ENCODE data around the gene PACSIN2.

DNA sequence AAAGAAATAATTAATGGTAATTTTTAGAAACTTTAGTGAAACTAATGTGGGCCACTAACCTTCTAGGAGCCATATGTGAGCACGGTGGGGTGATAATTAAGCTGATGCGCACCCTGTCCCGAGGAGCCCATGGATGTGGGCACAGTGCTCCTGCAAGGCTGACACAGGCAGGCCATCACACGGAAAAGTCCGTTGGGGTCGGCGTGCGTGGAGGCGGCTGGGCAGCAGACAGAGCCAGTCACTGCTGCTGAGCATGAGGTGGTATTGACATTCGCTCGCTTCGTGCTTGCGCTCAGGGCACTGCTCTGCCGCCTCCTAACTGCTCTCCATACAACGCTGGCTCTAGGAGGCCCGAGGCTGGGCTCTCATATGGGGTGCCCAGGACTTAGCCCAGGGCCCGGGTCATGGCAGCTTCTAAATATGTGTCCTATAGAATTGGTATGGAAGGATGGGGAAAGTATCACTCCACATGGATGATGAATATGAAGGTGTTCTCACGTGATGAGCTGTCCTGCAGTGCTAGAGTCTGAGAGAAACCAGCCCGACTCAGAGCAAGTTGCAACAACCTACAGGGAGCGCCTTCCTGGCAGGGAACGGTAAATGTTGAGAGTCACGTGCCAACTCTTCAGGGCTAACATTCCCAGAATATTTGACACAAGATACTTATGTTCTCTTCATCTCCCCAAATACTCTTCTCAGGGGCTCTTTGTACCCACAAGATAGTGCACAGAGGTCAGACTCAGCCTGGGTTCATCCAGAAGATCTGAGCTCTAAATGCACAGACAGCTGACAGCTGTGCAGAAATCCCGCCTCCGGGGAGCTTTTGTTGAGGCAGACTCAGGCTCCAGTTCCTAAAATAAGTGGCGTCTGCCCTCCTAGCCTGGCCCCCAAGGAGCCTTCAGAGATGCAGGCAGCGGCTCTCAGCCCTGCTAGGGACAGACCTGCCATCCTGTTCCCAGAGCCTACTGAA is 107.3 kb downstream of the PACSIN2 start:
- TF ChIP-seq, protein P1, sequence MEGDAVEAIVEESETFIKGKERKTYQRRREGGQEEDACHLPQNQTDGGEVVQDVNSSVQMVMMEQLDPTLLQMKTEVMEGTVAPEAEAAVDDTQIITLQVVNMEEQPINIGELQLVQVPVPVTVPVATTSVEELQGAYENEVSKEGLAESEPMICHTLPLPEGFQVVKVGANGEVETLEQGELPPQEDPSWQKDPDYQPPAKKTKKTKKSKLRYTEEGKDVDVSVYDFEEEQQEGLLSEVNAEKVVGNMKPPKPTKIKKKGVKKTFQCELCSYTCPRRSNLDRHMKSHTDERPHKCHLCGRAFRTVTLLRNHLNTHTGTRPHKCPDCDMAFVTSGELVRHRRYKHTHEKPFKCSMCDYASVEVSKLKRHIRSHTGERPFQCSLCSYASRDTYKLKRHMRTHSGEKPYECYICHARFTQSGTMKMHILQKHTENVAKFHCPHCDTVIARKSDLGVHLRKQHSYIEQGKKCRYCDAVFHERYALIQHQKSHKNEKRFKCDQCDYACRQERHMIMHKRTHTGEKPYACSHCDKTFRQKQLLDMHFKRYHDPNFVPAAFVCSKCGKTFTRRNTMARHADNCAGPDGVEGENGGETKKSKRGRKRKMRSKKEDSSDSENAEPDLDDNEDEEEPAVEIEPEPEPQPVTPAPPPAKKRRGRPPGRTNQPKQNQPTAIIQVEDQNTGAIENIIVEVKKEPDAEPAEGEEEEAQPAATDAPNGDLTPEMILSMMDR (IDR thresholded peaks at IDR 0.05), result peak in 1 of 4 experiments; percentile 13
- TF ChIP-seq POLR2A (IDR thresholded peaks at IDR 0.05), result no peak
